ENCODE data around the gene MRPL58. TPM values are rescaled to one million over a fixed set of nuclear protein-coding genes. Genes with fewer than 3 reads are reported as not detected.
"Not testable (repeated sequence)": the region's sequence is repeated elsewhere in the genome, so short reads cannot be mapped to it uniquely, and the experiment has no call there.

Gene MRPL58
- polyA plus RNA-seq, 1 donor from 2014 or later, result 53.9 TPM

GRCh38 chr17:74979408-74980146 lies 32.9 kb upstream of the MRPL58 start:
- Mint-ChIP-seq H3K9me3 (no peaks in the 10 kb centered on the region), H3K27ac (peak overlapping the region in 1 of 3 donors; percentile 13)

GRCh38 chr17:74981318-74981978 lies 31.0 kb upstream of the MRPL58 start:
- peaks cover 6 to 9% (median 7%) of the 10 kb centered on the region in 3 donors for H3K4me1 Mint-ChIP-seq
- peaks cover 19% of the 10 kb centered on the region for H3K27me3 Mint-ChIP-seq
- no peaks in the 10 kb centered on the region for H3K36me3 Mint-ChIP-seq
- H3K27ac Mint-ChIP-seq, result peak overlapping the region in 2 of 3 donors; percentile 17 to 39
- H3K9me3 Mint-ChIP-seq, result no peaks in the 10 kb centered on the region
- peak overlapping the region; percentile 76 to 94 (median 88) for H3K4me3 Mint-ChIP-seq

More at GRCh38 chr17:74979408-74980146, 32.9 kb upstream of the MRPL58 start:
- peaks cover 6 to 9% (median 7%) of the 10 kb centered on the region in 3 donors for H3K4me1 Mint-ChIP-seq
- peaks cover 23% of the 10 kb centered on the region for H3K27me3 Mint-ChIP-seq
- H3K4me3 Mint-ChIP-seq, result peak overlapping the region in 2 of 4 donors; percentile 12 to 55
- no peaks in the 10 kb centered on the region for H3K36me3 Mint-ChIP-seq

GRCh38 chr17:74981979-74982662 lies 30.3 kb upstream of the MRPL58 start:
- Mint-ChIP-seq H3K27me3 (peaks cover 21% of the 10 kb centered on the region), H3K4me3 (peak overlapping the region; percentile 76 to 94 (median 88)), H3K9me3 (no peaks in the 10 kb centered on the region), H3K36me3 (no peaks in the 10 kb centered on the region), H3K4me1 (peaks cover 8 to 10% (median 9%) of the 10 kb centered on the region in 3 donors), H3K27ac (peak overlapping the region in 2 of 3 donors; percentile 17 to 39)

- H3K9me3 Mint-ChIP-seq, H3K36me3 Mint-ChIP-seq, H3K27ac Mint-ChIP-seq: not testable (repeated sequence)
- Mint-ChIP-seq H3K4me3 (peak overlapping the region; percentile 63 to 85 (median 78)), H3K4me1 (peaks cover 10 to 13% (median 12%) of the 10 kb centered on the region in 3 donors), H3K27me3 (peaks cover 22% of the 10 kb centered on the region)
Observed at GRCh38 chr17:74982663-74983313, 29.7 kb upstream of the MRPL58 start.

GRCh38 chr17:74986206-74986576 lies 26.3 kb upstream of the MRPL58 start:
- Mint-ChIP-seq H3K27ac (peak overlapping the region in 2 of 3 donors; percentile 68 to 69), H3K27me3 (peaks cover 19% of the 10 kb centered on the region), H3K9me3 (no peaks in the 10 kb centered on the region), H3K4me1 (peaks cover 10 to 14% (median 12%) of the 10 kb centered on the region in 3 donors), H3K4me3 (no peak overlapping the region), H3K36me3 (no peaks in the 10 kb centered on the region)

- no peaks in the 10 kb centered on the region for H3K36me3 Mint-ChIP-seq
- H3K27me3 Mint-ChIP-seq, result peaks cover 15% of the 10 kb centered on the region
- peaks cover 5 to 8% (median 6%) of the 10 kb centered on the region in 3 donors for H3K4me1 Mint-ChIP-seq
- peak within 1 kb of the TSS; percentile 78 to 94 (median 90) for H3K4me3 Mint-ChIP-seq
- H3K27ac Mint-ChIP-seq, result peak within 1 kb of the TSS in 2 of 3 donors; percentile 40 to 69
- H3K9me3 Mint-ChIP-seq, result no peaks in the 10 kb centered on the region
Observed at GRCh38 chr17:74987418-74987908, 25.0 kb upstream of the MRPL58 start, which contains the start of gene CDR2L. CDR2L (plus strand) TSS chr17:74987632; CDS start chr17:74988044, 412 bp downstream.

- no peaks in the 10 kb centered on the region for H3K9me3 Mint-ChIP-seq
- H3K27me3 Mint-ChIP-seq, result peaks cover 15% of the 10 kb centered on the region
- H3K36me3 Mint-ChIP-seq, result no peaks in the 10 kb centered on the region
- peak overlapping the region; percentile 72 to 88 (median 79) for H3K4me3 Mint-ChIP-seq
- H3K4me1 Mint-ChIP-seq, result peaks cover 4 to 6% (median 6%) of the 10 kb centered on the region in 3 donors
- no peak overlapping the region for H3K27ac Mint-ChIP-seq
Observed at GRCh38 chr17:74987909-74988711, 24.4 kb upstream of the MRPL58 start.

- no peaks in the 10 kb centered on the region for H3K36me3 Mint-ChIP-seq
- H3K27me3 Mint-ChIP-seq, result peaks cover 15% of the 10 kb centered on the region
- peaks cover 4 to 6% (median 5%) of the 10 kb centered on the region in 3 donors for H3K4me1 Mint-ChIP-seq
- H3K4me3 Mint-ChIP-seq, result no peak overlapping the region
- no peaks in the 10 kb centered on the region for H3K9me3 Mint-ChIP-seq
- no peak overlapping the region for H3K27ac Mint-ChIP-seq
Observed at GRCh38 chr17:74990581-74991105, 21.8 kb upstream of the MRPL58 start.

- no peaks in the 10 kb centered on the region for H3K36me3 Mint-ChIP-seq
- H3K4me1 Mint-ChIP-seq, result peaks cover 1 to 3% (median 3%) of the 10 kb centered on the region in 3 donors
- H3K27ac Mint-ChIP-seq, result peak overlapping the region in 1 of 3 donors; percentile 57
Observed at GRCh38 chr17:74992223-74992622, 20.2 kb upstream of the MRPL58 start.

GRCh38 chr17:74994440-74994839 lies 18.0 kb upstream of the MRPL58 start:
- Mint-ChIP-seq H3K4me1 (peaks cover 0 to 1% (median 0%) of the 10 kb centered on the region in 3 donors), H3K9me3 (no peaks in the 10 kb centered on the region), H3K36me3 (no peaks in the 10 kb centered on the region), H3K27me3 (no peaks in the 10 kb centered on the region), H3K27ac (no peak overlapping the region), H3K4me3 (no peak overlapping the region)

More at GRCh38 chr17:74992223-74992622, 20.2 kb upstream of the MRPL58 start:
- Mint-ChIP-seq H3K9me3 (no peaks in the 10 kb centered on the region), H3K27me3 (peaks cover 7% of the 10 kb centered on the region), H3K4me3 (peak overlapping the region in 1 of 4 donors; percentile 26)

- no peaks in the 10 kb centered on the region for H3K36me3 Mint-ChIP-seq
- H3K4me1 Mint-ChIP-seq, result no peaks in the 10 kb centered on the region
- no peaks in the 10 kb centered on the region for H3K9me3 Mint-ChIP-seq
- no peaks in the 10 kb centered on the region for H3K27me3 Mint-ChIP-seq
- H3K4me3 Mint-ChIP-seq, result no peak overlapping the region
- H3K27ac Mint-ChIP-seq, result no peak overlapping the region
Observed at GRCh38 chr17:74995847-74996246, 16.6 kb upstream of the MRPL58 start.

GRCh38 chr17:74998783-74999182 lies 13.7 kb upstream of the MRPL58 start:
- Mint-ChIP-seq H3K36me3 (no peaks in the 10 kb centered on the region), H3K4me1 (no peaks in the 10 kb centered on the region), H3K9me3 (no peaks in the 10 kb centered on the region), H3K27me3 (no peaks in the 10 kb centered on the region), H3K27ac (no peak overlapping the region), H3K4me3 (peak overlapping the region in 1 of 4 donors; percentile 49)

GRCh38 chr17:74999523-74999922 lies 12.9 kb upstream of the MRPL58 start:
- no peaks in the 10 kb centered on the region for H3K4me1 Mint-ChIP-seq
- no peaks in the 10 kb centered on the region for H3K27me3 Mint-ChIP-seq
- no peaks in the 10 kb centered on the region for H3K36me3 Mint-ChIP-seq
- no peaks in the 10 kb centered on the region for H3K9me3 Mint-ChIP-seq
- H3K4me3 Mint-ChIP-seq, result no peak overlapping the region
- H3K27ac Mint-ChIP-seq, result no peak overlapping the region
